ENCODE measurements around the gene ZBTB16. TPM values are rescaled to one million over a fixed set of nuclear protein-coding genes. Genes with fewer than 3 reads are reported as not detected.

ZBTB16 gene
- polyA plus RNA-seq, 2 donors, result 4.6 to 9.6 TPM

- H3K27ac ChIP-seq (ENCODE audit: low read depth in 2 of 2, low read length in 1 of 2), result no peak overlapping the region
- H3K4me3 ChIP-seq (ENCODE audit: low read depth in 1 of 2, low read length in 2 of 2), result no peak overlapping the region
- WGBS, 2 donors, result 27 to 36% methylated on average over 2 of the region's 2 CpGs
- peaks cover 4 to 12% of the 10 kb centered on the region in 2 donors for H3K4me1 ChIP-seq (ENCODE audit: control insufficient read depth in 2 of 2, insufficient read depth in 2 of 2, low read length in 1 of 2)
- H3K27me3 ChIP-seq (ENCODE audit: control insufficient read depth in 1 of 2, insufficient read depth in 2 of 2, low read length in 2 of 2), result no peaks in the 10 kb centered on the region
- no peaks in the 10 kb centered on the region for H3K36me3 ChIP-seq (ENCODE audit: control insufficient read depth in 2 of 2, insufficient read depth in 2 of 2, low read length in 1 of 2)
- H3K9me3 ChIP-seq (ENCODE audit: control insufficient read depth in 2 of 2, insufficient read depth in 1 of 2, low read depth in 1 of 2, low read length in 1 of 2), result no peaks in the 10 kb centered on the region
Measured at GRCh38 chr11:114284021-114284420, 224.5 kb downstream of the ZBTB16 start.

- H3K36me3 ChIP-seq (ENCODE audit: control insufficient read depth in 2 of 2, insufficient read depth in 2 of 2, low read length in 1 of 2), result no peaks in the 10 kb centered on the region
- no peak overlapping the region for H3K27ac ChIP-seq (ENCODE audit: low read depth in 2 of 2, low read length in 1 of 2)
- no peaks in the 10 kb centered on the region for H3K27me3 ChIP-seq (ENCODE audit: control insufficient read depth in 1 of 2, insufficient read depth in 2 of 2, low read length in 2 of 2)
- no peak overlapping the region for H3K4me3 ChIP-seq (ENCODE audit: low read depth in 1 of 2, low read length in 2 of 2)
- peaks cover 4 to 12% of the 10 kb centered on the region in 2 donors for H3K4me1 ChIP-seq (ENCODE audit: control insufficient read depth in 2 of 2, insufficient read depth in 2 of 2, low read length in 1 of 2)
- 71 to 75% methylated on average over 7 of the region's 7 CpGs for whole genome bisulfite sequencing, 2 donors
- no peaks in the 10 kb centered on the region for H3K9me3 ChIP-seq (ENCODE audit: control insufficient read depth in 2 of 2, insufficient read depth in 1 of 2, low read depth in 1 of 2, low read length in 1 of 2)
Measured at GRCh38 chr11:114284914-114285313, 225.4 kb downstream of the ZBTB16 start.

- Histone ChIP-seq H3K9me3 (ENCODE audit: control insufficient read depth in 2 of 2, insufficient read depth in 1 of 2, low read depth in 1 of 2, low read length in 1 of 2) (no peaks in the 10 kb centered on the region), H3K4me3 (ENCODE audit: low read depth in 1 of 2, low read length in 2 of 2) (no peak overlapping the region), H3K27ac (ENCODE audit: low read depth in 2 of 2, low read length in 1 of 2) (no peak overlapping the region), H3K36me3 (ENCODE audit: control insufficient read depth in 2 of 2, insufficient read depth in 2 of 2, low read length in 1 of 2) (no peaks in the 10 kb centered on the region), H3K27me3 (ENCODE audit: control insufficient read depth in 1 of 2, insufficient read depth in 2 of 2, low read length in 2 of 2) (no peaks in the 10 kb centered on the region), H3K4me1 (ENCODE audit: control insufficient read depth in 2 of 2, insufficient read depth in 2 of 2, low read length in 1 of 2) (peaks cover 4 to 5% of the 10 kb centered on the region in 2 donors)
- 74 to 86% methylated on average over 3 of the region's 3 CpGs for WGBS, 2 donors
Measured at GRCh38 chr11:114285599-114285998, 226.1 kb downstream of the ZBTB16 start.

GRCh38 chr11:114286229-114286628 lies 226.7 kb downstream of the ZBTB16 start:
- 96% methylated on average over 3 of the region's 3 CpGs for WGBS, 2 donors
- peaks cover 0 to under 1% of the 10 kb centered on the region in 2 donors for H3K4me1 ChIP-seq (ENCODE audit: control insufficient read depth in 2 of 2, insufficient read depth in 2 of 2, low read length in 1 of 2)
- no peaks in the 10 kb centered on the region for H3K9me3 ChIP-seq (ENCODE audit: control insufficient read depth in 2 of 2, insufficient read depth in 1 of 2, low read depth in 1 of 2, low read length in 1 of 2)
- H3K27ac ChIP-seq (ENCODE audit: low read depth in 2 of 2, low read length in 1 of 2), result no peak overlapping the region
- H3K27me3 ChIP-seq (ENCODE audit: control insufficient read depth in 1 of 2, insufficient read depth in 2 of 2, low read length in 2 of 2), result no peaks in the 10 kb centered on the region
- no peaks in the 10 kb centered on the region for H3K36me3 ChIP-seq (ENCODE audit: control insufficient read depth in 2 of 2, insufficient read depth in 2 of 2, low read length in 1 of 2)
- H3K4me3 ChIP-seq (ENCODE audit: low read depth in 1 of 2, low read length in 2 of 2), result no peak overlapping the region

GRCh38 chr11:114287154-114287553 lies 227.6 kb downstream of the ZBTB16 start:
- Histone ChIP-seq H3K27ac (ENCODE audit: low read depth in 2 of 2, low read length in 1 of 2) (no peak overlapping the region), H3K36me3 (ENCODE audit: control insufficient read depth in 2 of 2, insufficient read depth in 2 of 2, low read length in 1 of 2) (no peaks in the 10 kb centered on the region), H3K9me3 (ENCODE audit: control insufficient read depth in 2 of 2, insufficient read depth in 1 of 2, low read depth in 1 of 2, low read length in 1 of 2) (no peaks in the 10 kb centered on the region), H3K4me1 (ENCODE audit: control insufficient read depth in 2 of 2, insufficient read depth in 2 of 2, low read length in 1 of 2) (no peaks in the 10 kb centered on the region), H3K4me3 (ENCODE audit: low read depth in 1 of 2, low read length in 2 of 2) (no peak overlapping the region), H3K27me3 (ENCODE audit: control insufficient read depth in 1 of 2, insufficient read depth in 2 of 2, low read length in 2 of 2) (no peaks in the 10 kb centered on the region)
- 81% methylated on average over 2 of the region's 2 CpGs for WGBS, 2 donors

- 67 to 68% methylated on average over 2 of the region's 2 CpGs for WGBS, 2 donors
- no peak overlapping the region for H3K27ac ChIP-seq (ENCODE audit: low read depth in 2 of 2, low read length in 1 of 2)
- no peak overlapping the region for H3K4me3 ChIP-seq (ENCODE audit: low read depth in 1 of 2, low read length in 2 of 2)
- H3K27me3 ChIP-seq (ENCODE audit: control insufficient read depth in 1 of 2, insufficient read depth in 2 of 2, low read length in 2 of 2), result no peaks in the 10 kb centered on the region
- no peaks in the 10 kb centered on the region for H3K4me1 ChIP-seq (ENCODE audit: control insufficient read depth in 2 of 2, insufficient read depth in 2 of 2, low read length in 1 of 2)
- no peaks in the 10 kb centered on the region for H3K36me3 ChIP-seq (ENCODE audit: control insufficient read depth in 2 of 2, insufficient read depth in 2 of 2, low read length in 1 of 2)
- H3K9me3 ChIP-seq (ENCODE audit: control insufficient read depth in 2 of 2, insufficient read depth in 1 of 2, low read depth in 1 of 2, low read length in 1 of 2), result no peaks in the 10 kb centered on the region
Measured at GRCh38 chr11:114288136-114288535, 228.6 kb downstream of the ZBTB16 start.

- Histone ChIP-seq H3K4me3 (ENCODE audit: low read depth in 1 of 2, low read length in 2 of 2) (no peak overlapping the region), H3K27ac (ENCODE audit: low read depth in 2 of 2, low read length in 1 of 2) (no peak overlapping the region), H3K27me3 (ENCODE audit: control insufficient read depth in 1 of 2, insufficient read depth in 2 of 2, low read length in 2 of 2) (no peaks in the 10 kb centered on the region), H3K4me1 (ENCODE audit: control insufficient read depth in 2 of 2, insufficient read depth in 2 of 2, low read length in 1 of 2) (peaks cover 0 to 1% of the 10 kb centered on the region in 2 donors), H3K36me3 (ENCODE audit: control insufficient read depth in 2 of 2, insufficient read depth in 2 of 2, low read length in 1 of 2) (no peaks in the 10 kb centered on the region), H3K9me3 (ENCODE audit: control insufficient read depth in 2 of 2, insufficient read depth in 1 of 2, low read depth in 1 of 2, low read length in 1 of 2) (no peaks in the 10 kb centered on the region)
- WGBS, 2 donors, result 86 to 88% methylated on average over 5 of the region's 5 CpGs
Measured at GRCh38 chr11:114289779-114290178, 230.3 kb downstream of the ZBTB16 start.

- Histone ChIP-seq H3K4me3 (ENCODE audit: low read depth in 1 of 2, low read length in 2 of 2) (no peak overlapping the region), H3K27me3 (ENCODE audit: control insufficient read depth in 1 of 2, insufficient read depth in 2 of 2, low read length in 2 of 2) (no peaks in the 10 kb centered on the region), H3K36me3 (ENCODE audit: control insufficient read depth in 2 of 2, insufficient read depth in 2 of 2, low read length in 1 of 2) (no peaks in the 10 kb centered on the region), H3K9me3 (ENCODE audit: control insufficient read depth in 2 of 2, insufficient read depth in 1 of 2, low read depth in 1 of 2, low read length in 1 of 2) (no peaks in the 10 kb centered on the region), H3K27ac (ENCODE audit: low read depth in 2 of 2, low read length in 1 of 2) (no peak overlapping the region), H3K4me1 (ENCODE audit: control insufficient read depth in 2 of 2, insufficient read depth in 2 of 2, low read length in 1 of 2) (peaks cover 0 to 5% of the 10 kb centered on the region in 2 donors)
- WGBS, 2 donors, result 74 to 85% methylated on average over 2 of the region's 2 CpGs
Measured at GRCh38 chr11:114290503-114291235, 231.2 kb downstream of the ZBTB16 start.

- H3K4me3 ChIP-seq (ENCODE audit: low read depth in 1 of 2, low read length in 2 of 2), result no peak overlapping the region
- 69 to 78% methylated on average over 5 of the region's 5 CpGs for WGBS, 2 donors
- peaks cover 0 to 5% of the 10 kb centered on the region in 2 donors for H3K4me1 ChIP-seq (ENCODE audit: control insufficient read depth in 2 of 2, insufficient read depth in 2 of 2, low read length in 1 of 2)
Measured at GRCh38 chr11:114291381-114291780, 231.9 kb downstream of the ZBTB16 start.

More at GRCh38 chr11:114291381-114291780, 231.9 kb downstream of the ZBTB16 start:
- Histone ChIP-seq H3K9me3 (ENCODE audit: control insufficient read depth in 2 of 2, insufficient read depth in 1 of 2, low read depth in 1 of 2, low read length in 1 of 2) (no peaks in the 10 kb centered on the region), H3K36me3 (ENCODE audit: control insufficient read depth in 2 of 2, insufficient read depth in 2 of 2, low read length in 1 of 2) (no peaks in the 10 kb centered on the region), H3K27ac (ENCODE audit: low read depth in 2 of 2, low read length in 1 of 2) (peak overlapping the region in 1 of 2 donors; percentile 55), H3K27me3 (ENCODE audit: control insufficient read depth in 1 of 2, insufficient read depth in 2 of 2, low read length in 2 of 2) (no peaks in the 10 kb centered on the region)
